AML-193 (cell line): Measurements from ENCODE around the gene SLC35E3.
A peak's percentile ranks its signal among the peaks of the same experiment; 100 is the strongest.

Source experiments
- DNase-seq, 2 experiments: peaks; one replicate each; lab custom pipeline; 2025; lab: John Stamatoyannopoulos, UW

The SLC35E3 gene

DNA sequence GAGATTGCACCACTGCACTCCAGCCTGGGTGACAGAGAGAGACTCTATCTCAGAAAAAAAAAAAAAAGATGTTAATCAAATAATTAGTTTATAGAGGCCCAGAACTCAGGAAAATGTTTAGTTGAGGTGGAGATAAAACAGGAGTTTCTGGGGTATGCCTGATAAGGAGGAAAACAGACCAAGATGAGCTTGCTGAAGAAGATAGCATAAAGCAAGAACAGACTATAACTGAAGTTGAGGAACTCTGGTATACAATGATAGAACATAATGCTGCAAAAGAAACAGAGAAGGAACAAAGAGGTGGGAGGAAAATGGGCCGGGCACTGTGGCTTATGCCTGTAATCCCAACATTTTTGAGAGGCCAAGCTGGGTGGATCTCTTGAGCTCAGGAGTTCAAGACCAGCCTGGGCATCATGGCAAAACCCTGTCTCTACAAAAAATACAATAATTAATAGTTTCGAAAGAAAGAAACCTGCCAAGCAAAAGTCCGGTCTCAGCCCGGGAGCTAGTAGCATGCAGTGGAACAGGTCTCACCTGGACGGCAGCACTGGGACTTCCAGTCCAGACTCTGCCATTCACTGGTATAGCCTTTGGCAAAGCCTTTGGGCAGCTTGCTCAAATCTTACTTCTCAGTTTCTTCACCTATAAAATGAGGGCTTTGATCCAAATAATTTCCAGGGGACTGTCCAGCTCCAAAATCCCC is 25.4 kb downstream of the SLC35E3 start:
- no peak for DNase-seq

GRCh38 chr12:68772714-68773113 is 26.7 kb downstream of the SLC35E3 start:
- no peak for DNase-seq

DNA sequence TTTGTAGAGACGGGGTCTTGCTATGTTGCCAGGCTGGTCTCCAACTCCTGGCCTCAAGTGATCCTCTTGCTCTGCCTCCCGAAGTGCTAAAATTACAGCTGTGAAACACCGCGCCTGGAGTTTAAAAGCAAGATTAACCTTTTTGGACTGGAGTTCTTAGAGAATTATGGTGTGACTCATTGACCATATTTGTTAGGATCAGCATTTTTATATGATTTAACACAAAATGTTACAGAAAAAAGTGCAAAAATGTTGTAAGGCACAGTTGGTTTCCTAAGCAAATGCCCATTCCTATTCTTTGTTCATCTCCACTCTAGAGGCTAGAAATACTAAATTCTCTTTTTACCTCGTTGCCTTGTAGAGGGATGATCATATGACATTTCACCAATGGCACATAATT is 27.6 kb downstream of the SLC35E3 start:
- DNase-seq: no peak

GRCh38 chr12:68775121-68775630 is 29.2 kb downstream of the SLC35E3 start:
- no peak for DNase-seq

GRCh38 chr12:68776976-68777610 is 31.1 kb downstream of the SLC35E3 start:
- no peak for DNase-seq

- no peak for DNase-seq
Measured at GRCh38 chr12:68779280-68779679, 33.3 kb downstream of the SLC35E3 start.

GRCh38 chr12:68780731-68781130 is 34.8 kb downstream of the SLC35E3 start:
- DNase-seq: no peak

GRCh38 chr12:68781728-68782127 is 35.8 kb downstream of the SLC35E3 start:
- DNase-seq: no peak

- DNase-seq: peak in 1 of 2 experiments; percentile 21
Measured at GRCh38 chr12:68784015-68784414, 38.0 kb downstream of the SLC35E3 start.

DNA sequence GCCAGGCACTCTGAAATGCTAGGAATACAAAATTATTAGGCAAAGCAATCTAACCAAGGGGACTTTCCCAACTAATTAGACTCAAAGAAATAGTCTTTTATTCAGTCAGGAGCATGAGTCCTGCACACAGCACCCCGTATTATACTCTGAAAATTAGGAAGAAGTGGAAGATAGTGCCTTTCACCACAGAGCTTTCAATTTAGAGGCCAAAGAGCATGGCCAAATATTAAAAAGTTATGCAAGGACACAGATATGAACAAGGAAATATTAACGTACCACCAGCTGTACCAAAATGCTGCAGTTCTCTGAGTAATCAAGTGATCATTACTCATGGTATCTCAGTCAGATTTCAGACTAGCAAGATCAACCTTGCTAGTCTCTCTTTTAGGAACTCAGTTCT is 39.4 kb downstream of the SLC35E3 start:
- DNase-seq: no peak

DNA sequence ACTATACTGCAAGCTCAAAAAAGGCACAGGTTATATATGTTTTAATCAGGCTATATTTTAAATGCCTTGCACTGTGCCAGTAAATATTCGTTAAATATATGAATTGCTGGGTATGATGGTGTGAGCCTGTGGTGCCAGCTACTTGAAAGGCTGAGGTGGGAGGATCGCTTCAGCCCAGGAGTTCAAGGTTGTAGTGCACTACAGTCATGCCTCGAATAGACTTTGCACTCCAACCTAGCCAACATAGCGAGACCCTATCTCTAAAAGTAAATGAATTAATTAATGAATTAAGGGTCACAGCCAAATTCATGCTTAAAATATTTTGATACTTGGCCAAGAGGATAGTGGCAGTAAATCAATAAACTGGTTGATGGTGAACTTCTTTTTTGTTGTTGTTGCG is 39.8 kb downstream of the SLC35E3 start:
- DNase-seq: no peak

DNA sequence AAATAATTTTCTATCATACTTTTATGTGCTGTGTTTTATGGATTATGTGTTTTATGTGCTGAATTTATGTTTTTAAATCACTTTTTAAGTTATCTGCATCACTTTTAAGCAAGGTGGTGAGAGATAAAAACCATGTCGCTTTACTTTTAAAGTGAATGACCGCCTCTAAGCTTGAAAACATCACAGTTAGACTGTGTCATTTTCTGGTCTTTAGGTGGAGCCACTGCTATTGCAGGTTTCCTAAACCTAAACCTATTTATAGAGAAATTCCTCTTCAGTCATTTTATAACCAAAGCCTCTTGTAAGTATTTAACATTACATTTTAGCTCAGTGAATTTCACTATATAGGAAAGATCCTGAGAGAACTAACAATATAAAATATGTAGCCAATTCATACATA is 41.0 kb downstream of the SLC35E3 start:
- DNase-seq: no peak

GRCh38 chr12:68788554-68789143 is 42.7 kb downstream of the SLC35E3 start:
- no peak for DNase-seq

DNA sequence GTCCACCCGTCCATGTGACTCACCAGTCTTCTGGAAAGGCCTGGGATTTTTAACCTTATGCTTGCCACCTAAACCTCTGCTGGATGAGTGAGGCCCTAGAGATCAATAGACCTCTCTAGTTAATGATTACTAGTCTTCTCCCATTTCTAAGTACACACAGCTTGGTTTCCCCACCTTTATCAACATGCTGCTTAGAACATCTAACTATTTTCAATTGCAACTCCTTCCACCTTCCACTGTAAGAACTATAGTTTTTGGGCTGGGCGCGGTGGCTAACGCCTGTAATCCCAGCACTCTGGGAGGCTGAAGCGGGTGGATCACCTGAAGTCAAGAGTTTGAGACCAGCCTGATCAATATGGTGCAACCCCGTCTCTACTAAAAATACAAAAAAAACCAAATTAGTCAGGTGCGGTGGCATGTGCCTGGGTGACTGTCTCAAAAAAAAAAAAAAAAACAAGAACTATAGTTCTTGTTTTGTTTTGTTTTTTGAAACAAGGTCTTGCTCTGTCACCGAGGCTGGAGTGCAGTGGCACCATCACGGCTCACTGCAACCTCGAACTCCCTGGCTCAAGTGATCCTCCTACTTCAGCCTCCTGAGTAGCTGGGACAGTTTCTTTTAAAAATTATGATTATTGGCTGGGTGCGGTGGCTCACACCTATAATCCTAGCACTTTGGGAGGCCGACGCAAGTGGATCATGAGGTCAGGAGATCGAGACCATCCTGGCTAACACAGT is 43.3 kb downstream of the SLC35E3 start:
- no peak for DNase-seq

DNA sequence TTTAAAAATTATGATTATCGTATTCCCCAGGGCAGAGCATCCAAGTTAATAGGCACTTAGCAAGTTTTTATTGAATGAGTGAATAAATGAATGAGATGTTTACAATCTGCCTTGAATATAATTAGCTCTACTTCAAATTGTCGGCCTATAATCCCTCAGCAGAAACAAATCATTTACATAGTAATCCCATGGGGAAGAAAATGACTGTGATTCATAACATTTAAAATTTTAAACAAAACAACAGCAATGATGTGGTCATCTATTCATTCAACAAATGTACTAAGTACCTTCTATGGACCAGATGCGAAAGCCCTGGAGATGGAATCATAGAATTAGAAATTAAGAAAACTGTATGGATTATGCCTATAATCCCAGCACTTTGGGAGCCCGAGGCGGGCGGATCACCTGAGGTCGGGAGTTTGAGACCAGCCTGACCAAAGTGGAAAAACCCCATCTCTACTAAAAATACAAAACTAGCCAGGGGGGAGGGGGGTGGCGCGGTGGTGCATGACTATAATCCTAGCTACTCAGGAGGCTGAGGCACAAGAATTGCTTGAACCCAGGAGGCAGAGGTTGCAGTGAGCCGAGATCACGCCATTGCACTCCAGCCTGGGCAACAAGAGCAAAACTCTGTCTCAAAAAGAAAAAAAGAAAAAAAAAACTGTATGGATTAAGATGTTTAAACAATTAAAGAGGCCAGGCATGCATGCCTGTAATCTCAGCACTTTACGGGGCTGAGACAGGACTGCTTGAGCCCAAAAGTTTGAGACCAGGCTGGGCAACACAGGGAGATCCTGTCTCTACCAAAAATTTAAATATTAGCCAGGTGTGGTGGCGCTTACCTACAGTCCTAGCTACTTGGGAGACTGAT is 44.3 kb downstream of the SLC35E3 start:
- no peak for DNase-seq

DNA sequence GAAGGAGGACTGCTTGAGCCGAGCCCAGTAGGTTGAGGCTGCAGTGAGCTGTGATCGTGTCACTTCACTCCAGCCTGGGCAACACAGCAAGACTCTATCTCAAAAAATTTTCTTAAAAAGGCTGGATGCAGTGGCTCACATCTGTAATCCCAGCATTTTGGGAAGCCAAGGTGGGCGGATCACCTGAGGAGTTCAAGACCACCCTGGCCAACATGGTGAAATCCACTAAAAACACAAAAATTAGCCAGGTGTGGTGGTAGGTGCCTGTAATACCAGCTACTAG is 44.9 kb downstream of the SLC35E3 start:
- DNase-seq: no peak

DNA sequence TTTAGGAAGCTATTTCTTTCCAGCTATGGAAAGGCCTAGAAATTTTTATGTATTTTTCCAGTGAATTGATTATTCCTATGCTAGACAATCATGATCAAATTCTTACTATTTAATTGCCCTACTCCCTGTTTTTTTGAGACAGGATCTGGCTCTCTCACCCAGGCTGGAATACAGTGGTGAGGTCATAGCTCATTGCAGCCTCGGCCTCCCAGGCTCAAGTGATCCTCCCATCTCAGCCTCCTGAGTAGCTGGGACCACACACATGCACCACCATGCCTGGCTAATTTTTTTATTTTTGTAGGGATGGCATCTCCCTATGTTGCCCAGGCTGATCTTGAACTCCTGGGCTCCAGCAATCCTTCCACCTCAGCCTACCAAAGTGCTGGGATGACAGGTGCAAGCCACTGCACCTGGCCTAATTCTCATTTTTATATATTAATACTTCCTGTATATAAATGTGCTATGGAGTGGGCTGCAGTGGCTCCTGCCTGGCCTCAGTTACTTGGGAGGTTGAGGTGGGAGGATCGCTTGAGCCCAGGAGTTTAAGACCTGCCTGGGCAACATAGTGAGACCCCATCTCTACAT is 46.0 kb downstream of the SLC35E3 start:
- no peak for DNase-seq

DNA sequence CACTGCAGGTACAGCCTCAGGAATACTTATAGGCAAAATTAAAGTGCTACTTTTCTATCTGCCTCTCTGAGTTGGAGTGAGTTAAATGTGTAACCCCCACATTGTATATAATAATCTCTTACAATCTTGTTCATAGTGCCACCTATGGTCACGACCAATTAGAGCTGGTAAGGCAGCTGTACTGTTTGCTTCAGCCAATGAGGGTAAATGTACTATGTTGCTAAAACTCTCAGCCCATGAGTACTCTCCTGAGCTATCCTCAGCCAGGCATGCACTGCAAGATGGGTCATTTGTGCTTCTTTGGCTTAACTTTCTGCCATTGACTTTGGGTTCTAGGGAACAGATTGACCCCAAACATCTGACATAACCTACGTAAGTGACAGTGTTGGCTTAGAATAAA is 47.0 kb downstream of the SLC35E3 start:
- peak; percentile 41 to 59 for DNase-seq

DNA sequence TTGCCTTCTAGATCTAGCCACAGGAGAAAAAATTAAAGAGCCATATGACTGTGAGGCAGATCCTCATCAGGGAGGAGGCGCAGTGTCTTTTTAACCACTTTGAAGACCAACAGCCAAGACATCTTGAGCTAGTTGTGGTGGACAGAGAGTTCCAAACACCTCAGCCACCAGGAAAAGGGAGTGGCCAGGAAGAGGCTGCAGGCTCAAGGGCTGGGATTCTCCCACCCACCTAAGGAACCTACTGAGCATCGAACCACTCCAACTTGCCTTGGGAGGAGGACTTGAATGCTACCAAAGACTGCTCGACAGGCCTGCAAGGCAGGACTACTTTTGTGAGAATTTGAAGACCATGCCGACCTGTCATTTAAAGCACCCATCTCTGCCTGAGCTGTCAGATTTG is 47.5 kb downstream of the SLC35E3 start:
- no peak for DNase-seq

DNA sequence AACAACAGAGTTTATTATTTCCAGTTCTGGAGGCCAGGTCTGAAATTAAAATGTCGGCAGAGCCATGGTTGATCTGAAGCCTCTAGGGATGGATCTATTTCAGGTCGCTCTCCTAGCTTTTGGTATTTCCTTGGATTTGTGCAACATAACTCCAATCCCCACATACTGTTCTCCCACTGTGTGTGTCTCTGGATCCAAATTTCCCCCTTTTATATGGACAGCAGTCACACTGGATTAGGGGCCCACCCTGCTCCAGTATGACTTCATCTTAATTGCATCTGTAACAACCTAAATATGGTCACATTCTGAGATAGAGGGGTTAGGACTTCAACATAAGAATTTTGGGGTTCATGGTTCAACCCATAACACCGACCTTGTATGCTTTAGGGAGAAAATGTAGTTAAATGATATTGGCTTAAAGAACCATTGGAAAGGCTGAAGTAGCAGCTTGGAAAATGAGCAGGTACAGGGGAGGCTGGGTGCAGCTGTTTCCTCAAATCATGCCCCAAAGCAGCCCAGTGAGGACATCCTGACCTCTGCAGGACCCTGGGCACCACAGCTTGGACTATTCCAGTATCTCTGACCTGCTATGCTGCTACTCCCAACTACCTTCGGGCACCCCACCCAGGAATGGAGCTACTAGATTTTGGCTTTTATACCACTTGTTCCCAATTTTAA is 48.1 kb downstream of the SLC35E3 start:
- no peak for DNase-seq
